Kidney capillary endothelial cell (primary cell): ENCODE results near the gene SIX4.

Source experiments
- DNase-seq: peaks from one replicate; pipeline ENCODE4 v3.0.0-alpha.2; 2018; ENCODE audit warnings: low spot score

Gene SIX4

DNA sequence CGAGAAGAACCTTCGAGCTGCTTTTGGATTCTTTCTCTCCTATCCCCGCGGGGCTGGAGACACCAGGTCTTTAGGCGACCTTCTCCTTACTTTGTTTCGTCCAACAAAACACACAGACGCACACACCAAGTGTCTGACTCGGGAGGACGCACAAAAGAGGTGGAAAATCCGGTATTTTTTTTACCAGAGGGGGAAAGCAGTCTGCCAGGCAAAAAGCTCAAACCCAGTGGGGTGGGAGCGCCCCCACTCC, 2.1 kb downstream of the SIX4 start:
- no peak for DNase-seq

DNA sequence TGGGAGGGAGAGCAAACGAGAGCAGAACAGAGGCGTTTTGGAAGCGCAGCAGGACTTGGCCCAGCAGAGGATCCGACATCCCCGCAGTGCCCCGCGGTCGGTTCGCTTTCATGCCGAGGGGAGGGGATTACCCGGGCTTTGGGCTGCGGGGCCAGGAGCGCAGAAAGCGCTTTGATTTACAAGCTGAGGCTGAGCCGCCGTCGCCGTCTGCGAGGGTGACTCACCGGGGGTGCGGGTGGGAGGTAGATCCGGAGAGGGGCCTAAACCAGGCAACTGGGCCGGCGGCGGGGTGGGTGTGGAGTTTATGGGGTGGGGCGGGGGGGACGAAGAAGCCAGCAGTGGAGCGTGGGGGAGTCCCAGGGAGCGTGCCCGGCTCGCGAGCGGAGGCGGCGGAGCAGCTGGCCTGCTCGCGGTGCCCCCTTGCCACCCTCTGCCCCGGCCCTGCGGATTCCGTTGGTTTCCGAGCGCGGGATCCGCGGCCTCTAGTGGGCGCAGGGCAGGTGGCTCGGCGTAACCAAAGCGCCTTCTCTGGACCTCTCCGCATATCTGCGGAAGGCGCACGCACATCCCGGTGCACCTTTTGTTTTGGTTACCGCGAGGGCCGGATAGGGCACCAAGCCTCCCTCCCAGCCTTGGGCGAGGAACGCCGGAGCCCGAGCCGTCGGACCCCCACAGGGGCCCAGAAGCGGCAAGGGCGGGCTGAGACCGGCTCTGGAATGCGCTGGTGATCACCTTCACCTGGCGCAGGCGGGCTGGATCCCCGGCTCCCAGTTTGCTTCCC, 2.6 kb downstream of the SIX4 start:
- DNase-seq = no peak

DNA sequence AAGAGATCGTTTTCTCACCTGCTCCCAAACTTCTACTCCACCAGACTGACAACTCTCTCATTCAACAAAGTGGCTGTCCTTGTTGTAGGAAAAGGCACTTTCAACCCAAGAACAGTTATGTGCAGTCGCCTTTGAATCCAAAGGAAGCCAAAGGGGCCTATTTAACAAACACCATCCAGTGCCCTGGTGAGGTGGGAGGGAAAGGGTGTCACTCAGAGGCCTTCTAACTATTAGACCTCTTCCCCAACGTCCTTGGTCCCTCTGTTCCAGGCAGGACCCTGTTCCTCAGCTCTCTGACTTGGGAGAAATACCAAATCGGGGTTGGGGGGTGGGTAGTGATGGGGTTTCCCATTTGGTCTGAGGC, 3.2 kb downstream of the SIX4 start:
- no peak for DNase-seq

DNA sequence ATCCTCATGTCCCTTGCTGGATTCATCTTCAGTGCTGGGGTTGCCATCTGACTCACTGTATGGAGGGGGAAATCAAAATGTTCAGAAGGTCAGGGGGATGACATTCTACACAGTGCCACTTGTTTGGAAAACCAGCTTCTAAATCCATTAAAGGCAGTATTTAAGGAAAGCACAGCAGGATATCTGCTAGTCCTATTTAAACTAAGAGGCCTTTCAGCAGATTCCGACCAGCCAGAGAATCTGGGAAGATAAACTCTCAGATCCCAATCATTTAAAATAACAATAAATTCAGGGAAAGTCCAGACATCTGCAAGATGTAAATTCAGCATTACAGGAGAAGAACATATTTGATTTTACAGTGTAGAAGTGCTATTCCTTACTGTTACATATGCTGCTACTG, 3.8 kb downstream of the SIX4 start:
- DNase-seq = no peak

DNA sequence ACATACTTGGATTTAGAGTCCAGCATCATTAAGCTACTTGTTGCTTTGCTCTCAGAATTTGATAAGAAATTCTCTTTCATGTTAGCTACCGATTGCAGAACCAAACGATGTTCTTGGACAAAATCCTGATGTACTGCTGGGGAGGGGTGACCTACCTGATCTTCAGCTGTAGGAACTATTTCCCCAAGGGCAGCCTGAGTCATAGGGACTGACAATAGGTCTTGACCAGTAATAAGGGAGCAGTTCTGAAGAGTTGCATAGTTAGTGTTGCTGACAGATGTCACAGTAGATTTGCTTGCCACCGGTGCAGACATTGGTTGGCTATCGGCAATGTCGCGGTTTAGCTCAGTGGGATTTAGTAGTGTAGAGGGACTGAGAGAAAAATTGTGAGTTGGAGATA, 10.6 kb downstream of the SIX4 start:
- DNase-seq = no peak

DNA sequence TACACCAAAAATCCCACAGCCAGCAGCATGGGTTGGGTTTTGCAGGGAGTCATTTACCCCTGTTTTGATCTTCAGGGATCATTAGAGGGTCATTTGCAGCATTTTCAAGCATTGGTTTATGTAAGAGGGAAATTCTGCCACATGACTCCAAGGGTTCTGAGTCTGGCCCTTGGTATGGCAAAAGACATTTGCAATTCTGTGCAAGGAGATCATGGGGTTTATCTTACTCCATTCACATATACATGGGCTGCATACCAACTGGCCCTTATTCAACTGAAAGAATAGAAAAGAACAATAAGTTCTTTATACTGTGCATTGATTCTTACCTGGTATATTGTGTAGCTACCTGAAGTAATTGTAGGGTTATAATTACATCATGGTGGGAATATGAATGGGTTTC, 13.7 kb downstream of the SIX4 start:
- no peak for DNase-seq

DNA sequence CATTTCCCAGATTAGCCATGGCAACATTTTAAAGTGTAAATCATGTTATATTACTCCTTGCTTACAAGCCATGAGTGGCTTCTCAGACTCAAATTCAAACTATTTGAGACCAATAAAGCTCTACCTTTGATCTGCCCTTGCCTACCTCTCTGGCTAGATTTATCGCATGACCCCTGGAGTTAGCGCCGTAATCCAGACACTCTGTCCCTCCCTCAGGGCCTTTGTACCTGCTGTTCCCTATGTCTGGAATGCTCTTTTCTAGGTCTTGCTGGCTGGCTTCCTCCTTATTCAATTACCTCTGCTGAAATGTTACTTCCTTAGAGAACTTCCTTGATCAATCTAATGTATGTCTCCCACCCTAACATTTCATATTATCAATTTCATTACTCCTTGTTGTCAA, 16.3 kb downstream of the SIX4 start:
- DNase-seq = no peak

DNA sequence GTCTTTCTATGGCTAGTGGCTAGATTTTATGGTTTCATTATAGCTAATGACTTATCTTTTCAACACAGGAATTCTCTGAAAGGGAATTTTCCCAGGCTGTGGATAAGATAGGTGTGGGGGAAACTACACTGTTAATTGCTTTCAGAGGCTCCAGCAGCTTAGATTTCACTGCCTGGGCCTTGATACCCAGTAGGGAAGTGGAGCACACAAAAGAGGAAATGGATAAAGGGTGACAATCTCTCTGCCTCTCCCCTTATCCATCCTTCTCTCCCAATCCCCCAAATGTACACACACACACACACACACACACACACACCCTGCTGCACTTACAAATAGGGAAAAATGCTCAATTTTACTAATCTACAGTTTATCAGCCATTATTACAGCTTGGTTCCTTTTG, 19.1 kb downstream of the SIX4 start:
- DNase-seq = no peak

DNA sequence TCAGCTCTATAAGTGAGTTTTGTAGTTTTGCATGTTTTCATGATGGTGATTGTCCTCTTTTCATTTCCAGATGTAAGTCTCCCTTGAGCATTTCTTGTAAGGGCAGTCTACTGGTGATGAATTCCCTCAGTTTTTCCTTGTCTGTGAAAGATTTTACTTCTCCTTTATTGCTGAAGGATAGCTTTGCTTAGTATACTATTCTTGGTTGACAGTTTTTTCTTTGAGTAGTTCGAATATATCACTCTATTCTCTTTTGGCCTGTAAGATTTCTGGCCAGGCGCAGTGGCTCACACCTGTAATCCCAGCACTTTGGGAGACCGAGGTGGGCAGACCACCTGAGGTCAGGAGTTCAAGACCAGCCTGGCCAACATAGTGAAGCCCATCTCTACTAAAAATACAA, 23.6 kb downstream of the SIX4 start:
- DNase-seq = no peak

DNA sequence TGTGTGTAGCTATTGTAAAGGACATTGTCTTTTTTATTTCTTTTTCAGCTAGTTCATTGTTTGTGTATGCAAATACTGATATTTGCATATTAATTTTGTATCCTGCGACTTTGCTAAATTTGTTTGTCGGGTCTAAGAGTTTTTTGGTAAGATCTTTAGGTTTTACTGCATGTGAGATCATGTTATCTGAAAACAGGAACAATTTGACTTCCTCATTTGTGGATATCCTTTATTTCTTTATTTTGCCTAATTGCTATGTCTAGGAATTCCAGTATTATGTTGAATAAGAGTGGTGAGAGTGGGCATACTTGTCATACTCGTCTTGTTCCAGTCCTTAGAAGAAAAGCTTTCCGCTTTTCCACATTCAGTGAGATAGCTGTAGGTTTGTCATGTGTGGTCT, 28.8 kb downstream of the SIX4 start:
- no peak for DNase-seq

DNA sequence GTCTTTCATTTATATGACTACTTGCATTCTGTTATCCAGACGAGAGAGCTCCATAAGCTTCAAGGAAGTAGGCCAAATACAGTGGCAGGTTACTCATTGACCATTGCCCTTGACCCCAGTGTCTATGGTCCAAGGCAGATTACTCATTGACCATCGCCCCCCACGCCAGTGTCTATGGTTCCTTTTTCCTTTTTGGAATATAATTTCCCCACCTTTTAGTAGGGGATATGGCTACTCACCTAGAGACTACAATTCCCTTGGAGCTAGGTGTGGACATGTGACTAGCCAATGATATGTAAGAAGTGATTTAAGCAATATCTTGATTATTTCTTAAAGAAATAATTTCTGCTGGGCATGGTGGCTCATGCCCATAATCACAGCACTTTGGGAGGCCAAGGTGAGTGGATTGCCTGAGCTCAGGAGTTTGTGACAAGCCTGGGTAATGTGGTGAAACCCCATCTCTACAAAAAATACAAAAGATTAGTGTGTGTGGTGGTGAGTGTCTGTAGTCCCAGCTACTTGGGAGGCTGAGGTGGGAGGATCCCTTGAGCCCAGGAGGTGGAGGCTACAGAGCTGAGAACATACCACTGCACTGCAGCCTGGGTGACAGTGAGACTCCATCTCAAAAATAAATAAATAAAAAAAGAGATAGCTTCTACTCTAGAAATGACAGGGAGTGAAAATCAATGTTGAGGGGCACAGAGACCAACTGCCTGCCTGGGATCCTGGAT, 32.6 kb downstream of the SIX4 start:
- DNase-seq = no peak

DNA sequence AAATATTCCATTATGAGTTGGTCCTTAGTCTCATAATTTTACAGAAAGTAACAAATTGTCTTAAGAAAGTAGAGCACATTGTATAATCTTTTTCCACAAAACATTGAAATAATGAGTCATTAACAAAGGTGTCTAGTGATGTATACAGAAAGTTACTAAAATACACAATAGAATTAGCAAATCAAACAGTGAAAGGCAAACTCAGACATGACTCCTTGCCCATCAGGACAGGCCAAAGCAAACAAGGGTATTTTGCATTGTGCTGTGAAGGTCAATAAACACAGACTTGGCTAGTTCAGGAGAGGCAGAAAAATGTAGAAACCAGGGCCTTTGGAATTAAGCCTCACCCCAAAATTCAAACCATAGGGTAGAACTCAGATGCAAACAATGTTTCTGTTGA, 37.3 kb downstream of the SIX4 start:
- DNase-seq = no peak

DNA sequence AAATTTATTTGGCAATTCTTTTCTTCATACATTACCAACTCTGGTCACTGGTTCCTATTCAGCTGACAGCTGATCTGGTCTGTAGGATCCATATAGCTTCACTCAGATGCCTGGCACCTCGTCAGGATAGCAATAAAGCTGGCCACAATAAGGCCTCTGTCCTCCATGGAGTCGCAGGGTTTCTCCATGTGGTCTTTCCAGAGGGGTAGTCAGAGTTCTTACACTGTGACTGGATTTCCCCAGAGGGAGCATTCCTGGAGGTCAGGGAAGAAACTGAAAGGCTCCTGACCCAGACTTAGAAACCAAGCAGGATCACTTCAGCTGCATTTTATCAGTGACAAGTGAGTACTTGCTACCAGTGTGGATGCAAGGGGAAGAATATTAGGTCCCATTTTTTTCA, 39.9 kb downstream of the SIX4 start:
- no peak for DNase-seq

DNA sequence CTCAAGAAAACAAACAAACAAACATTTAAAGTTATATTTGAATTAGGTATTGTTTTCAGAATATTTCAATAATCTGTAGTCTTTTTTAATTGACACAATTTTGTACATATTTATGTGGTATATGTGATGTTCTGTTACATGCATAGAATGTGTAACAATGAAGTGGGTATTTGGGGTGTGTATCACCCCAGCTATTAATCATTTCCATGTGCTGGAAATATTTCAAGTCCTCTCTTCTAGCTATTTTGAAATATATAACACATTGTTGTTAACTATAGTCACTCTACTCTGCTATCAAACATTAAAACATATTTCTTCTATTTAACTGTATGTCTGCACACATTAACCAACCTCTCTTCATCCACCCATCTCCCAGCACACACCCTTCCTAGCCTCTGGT, 42.9 kb downstream of the SIX4 start:
- no peak for DNase-seq

DNA sequence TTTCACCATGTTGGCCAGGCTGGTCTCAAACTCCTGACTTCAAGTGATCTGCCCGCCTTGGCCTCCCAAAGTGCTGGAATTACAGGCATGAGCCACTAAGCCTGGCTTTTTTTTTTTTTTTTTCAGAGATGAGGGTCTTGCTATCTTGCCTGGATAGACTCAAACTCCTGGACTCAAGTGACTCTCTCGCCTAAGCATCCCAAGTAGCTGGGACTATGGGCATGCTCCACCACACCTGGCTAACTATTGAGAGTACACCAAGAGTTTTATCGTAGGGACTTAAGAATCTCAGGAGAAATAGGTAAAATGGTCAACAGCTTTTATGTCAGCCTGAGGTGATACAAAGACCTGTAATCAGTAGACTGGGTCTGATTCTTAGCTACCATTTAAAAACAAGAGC, 43.6 kb downstream of the SIX4 start:
- DNase-seq = no peak

DNA sequence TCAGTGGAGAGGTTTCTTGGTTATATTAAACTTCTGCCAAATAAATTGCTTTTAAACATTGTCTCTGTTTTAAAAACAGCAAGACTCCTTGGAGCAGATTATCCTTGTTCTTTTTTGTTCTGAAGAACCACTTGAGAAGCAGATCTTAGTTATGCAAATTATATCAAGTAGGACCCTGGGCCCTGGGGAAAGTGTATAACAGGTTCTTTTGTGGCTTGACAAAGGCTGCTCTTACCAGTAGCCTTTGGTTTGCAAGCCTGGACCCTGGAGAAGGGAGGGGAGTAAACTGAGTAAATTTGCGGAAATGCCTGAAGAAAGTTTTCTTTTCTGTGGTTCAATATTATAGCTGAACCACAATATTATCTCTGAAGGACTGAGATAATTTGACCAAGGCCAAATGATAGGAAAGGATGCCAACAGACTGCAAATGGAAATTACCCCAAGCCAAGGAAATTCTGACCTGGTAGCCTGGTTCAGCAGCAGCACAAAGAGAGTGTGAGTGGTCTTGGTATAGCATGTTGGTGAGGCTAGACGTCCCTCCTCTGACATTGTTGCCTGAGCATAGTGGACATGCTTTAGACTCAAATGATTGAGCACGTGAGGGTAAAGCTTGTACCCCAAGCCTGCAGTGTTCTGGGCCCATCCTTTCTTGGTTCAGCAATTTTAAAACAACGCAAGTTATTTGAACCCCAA, 44.4 kb downstream of the SIX4 start:
- DNase-seq = no peak

DNA sequence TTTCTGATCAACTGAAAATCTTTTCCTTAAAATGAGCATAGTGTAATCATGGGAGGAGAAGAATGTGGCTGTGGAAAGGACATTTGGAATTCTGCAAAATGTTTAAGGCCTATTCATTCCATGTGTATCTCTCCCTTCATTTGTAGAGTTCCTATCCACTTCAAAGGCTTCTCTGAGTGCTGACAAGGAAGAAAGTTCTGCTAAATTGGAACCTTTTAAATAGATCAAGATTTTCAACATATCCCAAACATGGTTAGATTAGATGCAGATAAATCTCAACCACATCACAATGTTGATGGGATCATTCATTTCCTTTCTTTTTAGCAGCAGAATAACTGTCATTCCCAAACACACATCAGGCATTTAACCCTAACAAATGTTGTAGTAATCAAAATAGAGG, 46.5 kb downstream of the SIX4 start:
- no peak for DNase-seq

DNA sequence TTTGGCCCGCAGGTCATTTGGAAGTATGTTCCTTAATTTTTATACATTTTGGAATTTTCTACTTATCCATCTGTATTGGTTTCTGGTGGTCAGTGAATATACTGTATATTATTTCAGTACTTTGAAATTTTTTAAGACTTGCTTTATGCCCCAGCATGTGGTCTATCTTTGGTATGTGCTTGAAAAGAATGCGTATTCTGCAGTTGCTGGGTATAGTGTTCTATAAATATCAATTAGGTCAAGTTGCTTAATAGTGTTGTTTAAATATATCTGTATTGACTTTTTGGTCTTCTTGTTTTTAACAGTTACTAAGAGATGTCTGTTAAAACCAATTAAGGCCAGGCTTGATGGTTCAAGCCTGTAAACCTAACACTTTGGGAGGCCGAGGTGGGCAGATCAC, 53.2 kb downstream of the SIX4 start:
- no peak for DNase-seq

DNA sequence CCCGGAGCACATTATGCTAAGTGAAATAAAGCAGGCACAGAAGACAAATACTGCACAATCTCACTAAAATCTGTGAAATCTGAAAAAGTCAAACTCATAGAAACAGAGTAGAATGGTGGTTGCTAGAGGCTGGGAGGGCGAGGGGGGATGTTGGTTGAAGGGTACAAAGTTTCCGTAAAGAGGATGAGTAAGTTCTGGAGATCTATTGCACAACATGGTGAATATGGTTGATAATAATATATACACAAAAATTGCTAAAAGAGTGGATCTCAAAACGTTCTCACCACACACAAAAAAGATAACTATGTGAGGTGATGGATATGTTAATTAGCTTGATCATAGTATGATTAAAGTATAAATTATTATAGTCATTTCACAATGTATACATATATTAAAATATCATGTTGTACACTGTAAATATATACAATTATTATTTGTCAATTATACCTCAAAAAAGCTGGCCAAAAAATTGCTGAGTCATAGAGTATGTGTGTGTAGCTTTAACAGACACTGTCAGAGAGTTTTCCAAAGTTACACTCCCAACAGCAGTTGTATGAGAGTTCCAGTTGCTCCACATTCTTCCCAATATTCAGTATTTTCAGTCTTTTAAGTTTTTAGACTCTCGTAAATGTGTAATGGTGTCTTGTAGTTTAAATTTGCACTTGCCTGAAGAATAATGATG, 55.6 kb downstream of the SIX4 start:
- no peak for DNase-seq

DNA sequence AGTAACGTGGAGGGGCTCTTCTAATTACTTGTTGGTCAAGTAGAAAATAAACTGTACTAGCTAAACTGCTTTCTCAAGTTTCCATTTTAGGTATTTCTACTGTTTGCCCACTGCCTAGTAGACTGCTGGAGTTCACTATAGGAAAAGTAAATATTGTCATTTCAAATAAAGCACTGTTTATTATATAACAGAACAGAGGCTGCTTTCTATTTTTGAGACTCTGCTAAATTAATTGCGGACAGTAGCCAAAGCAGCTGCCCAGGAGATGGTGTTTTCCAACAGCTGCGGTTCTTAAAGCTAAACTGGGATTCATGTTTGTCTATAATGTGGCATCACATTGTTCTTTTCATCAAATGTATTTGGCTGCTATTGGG, 59.0 kb downstream of the SIX4 start:
- no peak for DNase-seq

DNA sequence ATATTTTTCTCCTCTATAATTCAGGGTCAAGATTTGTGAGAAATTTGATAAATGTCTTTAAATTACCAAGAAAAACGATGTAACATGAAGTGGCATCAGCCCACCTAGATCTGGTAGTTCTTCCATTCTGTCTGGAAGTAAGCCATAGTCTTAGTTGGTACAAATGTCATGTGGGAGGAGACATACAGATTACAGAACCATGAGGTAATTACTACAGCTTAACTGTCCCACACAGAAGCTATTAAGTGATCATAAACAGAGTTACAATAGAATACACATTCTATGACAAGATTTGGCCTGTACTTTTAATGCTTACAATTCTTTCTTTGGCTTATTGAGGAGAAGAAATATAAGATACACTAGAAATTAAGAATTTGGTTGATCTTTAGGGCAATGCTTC, 61.2 kb downstream of the SIX4 start:
- DNase-seq = no peak

DNA sequence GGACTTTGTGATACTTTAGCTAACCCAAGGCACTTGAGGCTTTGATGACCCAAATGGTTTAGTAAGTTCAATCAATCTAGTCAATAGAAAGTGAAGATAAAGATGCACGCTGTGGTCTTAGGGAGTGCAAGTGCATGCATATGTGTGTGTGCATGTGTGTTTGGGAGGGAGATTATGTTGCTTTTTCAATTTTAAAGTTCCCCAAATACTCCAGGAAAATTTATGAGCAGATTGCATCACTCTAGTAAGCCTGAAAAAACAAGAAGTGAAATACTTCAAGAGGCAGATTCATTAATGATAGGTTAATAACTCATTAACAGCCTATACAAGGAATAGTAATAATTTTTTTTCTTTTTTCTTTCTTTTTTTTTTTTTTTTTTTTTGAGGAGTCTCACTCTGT, 62.4 kb downstream of the SIX4 start:
- no peak for DNase-seq
